NCI-H2171 (cell line): ENCODE measurements around the gene ARL16.

Source experiments
- DNase-seq: peaks from one replicate; lab custom pipeline; 2025; lab: John Stamatoyannopoulos, UW

Gene ARL16

GRCh38 chr17:81644496-81644895 lies 39.1 kb downstream of the ARL16 start:
- no peak for DNase-seq

GRCh38 chr17:81641825-81642489 lies 41.6 kb downstream of the ARL16 start:
- no peak for DNase-seq

GRCh38 chr17:81640011-81640410 lies 43.6 kb downstream of the ARL16 start:
- DNase-seq = no peak

GRCh38 chr17:81638683-81639082 lies 44.9 kb downstream of the ARL16 start:
- no peak for DNase-seq

GRCh38 chr17:81636505-81637288 lies 46.9 kb downstream of the ARL16 start, which contains the start of the genes NPLOC4 and TSPAN10:
Gene NPLOC4 (minus strand): TSS chr17:81637112. CDS start chr17:81636930, 182 bp downstream.
Gene TSPAN10 (plus strand): TSS chr17:81637196. CDS start chr17:81642413, 5,217 bp downstream.
- peak; percentile 78 for DNase-seq

- DNase-seq = no peak
Observed at GRCh38 chr17:81635973-81636504, 47.6 kb downstream of the ARL16 start.

GRCh38 chr17:81635431-81635830 lies 48.2 kb downstream of the ARL16 start:
- DNase-seq = no peak

GRCh38 chr17:81631482-81631881 lies 52.1 kb downstream of the ARL16 start:
- DNase-seq = no peak
